Measurements from ENCODE around the gene CCRL2. TPM values are rescaled to one million over a fixed set of nuclear protein-coding genes. Genes with fewer than 3 reads are reported as not detected.
"Not testable (repeated sequence)": the region's sequence is repeated elsewhere in the genome, so short reads cannot be mapped to it uniquely, and the experiment has no call there.

CCRL2 gene
- total RNA-seq, 1 donor from 2014 or later = 3.5 TPM

DNA sequence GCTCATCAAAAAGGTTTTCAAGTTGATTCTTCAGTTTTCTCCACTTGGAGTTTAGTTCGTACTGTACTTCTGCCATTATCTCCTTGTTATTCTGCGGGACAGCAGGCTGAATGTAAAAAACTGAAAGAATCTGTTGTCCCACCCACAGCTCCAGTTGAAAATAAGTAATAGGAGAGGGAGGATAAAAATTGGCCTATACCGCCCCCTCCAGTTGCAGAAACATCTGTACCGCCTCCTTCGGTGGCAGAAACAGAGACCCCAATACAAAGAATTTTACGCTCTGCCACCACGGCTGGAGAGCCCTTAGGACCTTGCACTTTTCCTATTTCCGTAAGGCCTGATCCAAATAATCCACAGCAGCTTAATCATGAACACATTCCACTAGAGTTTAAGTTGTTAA is 20.3 kb downstream of the CCRL2 start:
- intact Hi-C loops (cut with micrococcal nuclease) = not testable (repeated sequence)

GRCh38 chr3:46427916-46428833 is 21.1 kb downstream of the CCRL2 start:
- intact Hi-C loops (cut with micrococcal nuclease) = no loop called here

DNA sequence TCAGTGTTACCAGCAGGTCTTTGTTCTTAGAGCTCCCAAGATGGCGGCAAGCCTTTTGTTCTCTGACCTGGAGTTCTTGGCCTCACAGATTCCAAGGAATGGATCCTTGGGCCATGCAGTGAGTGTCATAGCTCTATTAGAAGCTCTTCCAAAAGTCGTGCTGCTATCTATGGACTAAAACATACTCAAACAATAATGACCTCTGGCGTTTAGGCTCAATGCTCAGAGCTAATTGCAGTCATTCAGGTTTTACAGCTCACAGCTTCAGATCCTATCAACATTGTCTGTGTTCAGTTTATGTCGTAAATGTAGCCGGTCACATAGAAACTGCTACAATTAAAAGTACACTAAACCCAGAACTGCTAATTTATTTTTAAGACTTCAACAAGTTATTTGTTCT is 22.2 kb downstream of the CCRL2 start:
- intact Hi-C loops (cut with micrococcal nuclease) = no loop called here

GRCh38 chr3:46429671-46430070 is 22.6 kb downstream of the CCRL2 start:
- intact Hi-C loops (cut with micrococcal nuclease) = no loop called here

- intact Hi-C loops (cut with micrococcal nuclease) = not testable (repeated sequence)
These were observed 23.8 kb downstream of the CCRL2 start for GRCh38 chr3:46430879-46431278.

DNA sequence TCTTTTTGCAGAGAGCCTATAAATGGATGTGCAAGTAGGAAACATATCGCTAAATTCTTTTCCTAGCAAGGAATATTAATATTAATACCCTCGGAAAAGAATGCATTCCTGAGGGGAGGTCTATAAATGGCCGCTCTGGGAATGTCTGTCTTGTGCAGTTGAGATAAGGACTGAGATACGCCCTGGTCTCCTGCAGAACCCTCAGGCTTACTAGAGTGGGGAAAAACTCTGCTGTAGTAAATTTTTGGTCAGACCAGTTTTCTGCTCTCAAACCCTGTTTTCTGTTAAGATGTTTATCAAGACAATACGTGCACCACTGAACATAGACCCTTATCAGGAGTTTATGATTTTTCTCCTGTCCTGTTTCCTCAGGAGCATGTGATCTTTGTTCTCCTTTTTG is 24.8 kb downstream of the CCRL2 start:
- intact Hi-C loops (cut with micrococcal nuclease) = not testable (repeated sequence)

DNA sequence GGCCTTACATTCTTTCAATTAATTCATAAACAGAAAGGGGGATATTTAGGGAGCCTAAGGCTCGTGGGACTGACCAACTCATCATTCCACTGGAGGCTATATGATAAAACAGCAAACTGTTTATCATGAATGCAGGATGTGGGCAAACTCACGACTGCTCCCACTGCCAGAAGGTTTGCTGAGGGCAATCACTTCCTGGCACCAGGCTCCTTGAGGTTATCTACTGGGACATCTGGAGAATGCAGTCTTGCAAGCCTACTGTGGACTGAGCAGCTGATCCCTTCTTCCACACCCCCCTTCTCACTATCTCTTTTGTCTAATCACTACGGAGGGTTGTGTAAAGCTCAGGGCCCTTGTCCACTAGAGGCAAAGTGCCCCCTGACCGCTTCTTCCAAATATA is 26.1 kb downstream of the CCRL2 start:
- intact Hi-C loops (cut with micrococcal nuclease) = not testable (repeated sequence)

DNA sequence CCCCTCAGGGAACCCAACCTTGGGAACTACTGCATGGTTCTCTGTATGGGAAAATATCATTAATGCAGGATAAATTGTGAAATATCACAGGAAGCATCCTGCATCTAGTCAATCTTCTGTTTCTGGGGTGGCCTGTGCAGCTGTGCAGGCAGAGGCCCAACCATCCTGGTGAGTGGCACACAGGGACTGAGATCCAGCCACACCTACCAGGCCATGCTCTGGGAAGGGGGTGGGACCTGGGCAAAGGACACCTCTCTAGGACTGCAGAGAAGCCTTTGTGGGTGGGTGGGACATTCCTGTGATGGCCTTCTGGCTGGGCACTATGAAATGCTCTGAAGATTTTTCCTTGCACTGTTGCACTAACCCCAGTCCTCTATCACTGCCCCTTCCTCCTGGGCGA is 26.8 kb downstream of the CCRL2 start:
- intact Hi-C loops (cut with micrococcal nuclease) = no loop called here

DNA sequence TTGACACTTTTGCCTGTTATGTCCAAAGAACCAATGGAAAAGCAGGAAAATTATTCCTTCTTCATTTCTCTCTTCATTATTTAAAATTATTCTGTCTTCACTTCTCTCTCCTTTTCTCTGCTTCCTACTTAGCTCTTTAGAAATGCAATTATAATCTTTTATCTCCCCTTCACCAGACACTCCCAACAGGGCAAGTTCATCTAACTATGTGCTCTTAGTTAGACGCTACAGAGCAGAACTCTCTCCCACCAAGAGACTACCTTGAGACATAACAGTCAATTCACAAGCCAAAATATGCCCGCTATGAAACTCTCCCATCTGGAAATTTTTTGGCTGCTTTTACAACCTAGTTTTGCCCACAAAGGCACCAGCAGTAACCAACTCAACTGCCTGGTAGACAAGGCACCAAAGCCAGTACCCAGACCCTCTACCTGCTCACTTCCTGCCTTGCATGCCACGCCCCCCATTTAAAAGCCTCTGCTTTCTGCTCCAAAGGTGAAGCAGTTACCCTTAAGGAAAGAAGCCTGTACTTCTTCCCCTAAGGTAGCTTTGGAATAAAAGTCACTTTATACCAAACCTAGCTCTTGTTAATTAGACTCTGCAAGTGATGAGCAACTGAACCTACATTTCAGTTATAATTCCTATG is 28.1 kb downstream of the CCRL2 start:
- intact Hi-C loops (cut with micrococcal nuclease) = no loop called here

GRCh38 chr3:46438831-46439230 is 31.8 kb downstream of the CCRL2 start:
- intact Hi-C loops (cut with micrococcal nuclease) = no loop called here

DNA sequence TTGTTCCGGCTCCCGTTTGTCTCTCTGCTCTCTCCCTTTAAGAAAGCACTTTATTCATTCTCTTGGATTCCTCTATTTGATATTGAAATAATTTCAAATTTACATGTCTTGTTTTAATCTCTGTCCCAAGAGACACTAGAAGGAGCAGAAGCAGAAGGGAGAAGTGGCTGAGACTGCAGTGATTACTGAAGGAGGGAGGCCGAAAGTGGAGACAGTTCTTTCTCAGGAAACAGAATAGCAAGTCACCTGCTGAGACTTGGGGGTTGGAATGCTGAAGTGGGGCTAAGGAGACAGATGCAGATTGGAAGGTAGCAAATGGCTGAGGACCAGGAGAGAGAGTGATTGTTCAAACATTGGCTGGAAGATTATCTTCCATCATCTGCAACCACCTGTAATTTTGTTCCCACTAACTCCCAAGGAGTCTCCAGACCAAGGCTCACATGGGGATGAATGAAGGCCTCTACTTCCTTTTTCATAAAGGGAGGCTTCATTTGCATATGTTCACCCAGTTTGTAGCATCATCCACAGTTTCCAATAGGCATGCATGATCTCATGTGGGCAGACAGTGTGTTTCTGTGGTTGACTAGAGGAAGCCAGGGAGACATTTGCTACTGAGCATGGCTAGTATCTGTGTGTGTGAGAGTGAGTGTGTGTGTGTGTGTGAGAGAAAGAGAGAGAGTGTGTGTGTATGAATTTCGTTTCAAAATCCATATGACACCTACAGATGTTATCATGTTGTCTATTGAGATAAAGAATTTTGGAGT is 33.7 kb downstream of the CCRL2 start:
- intact Hi-C loops (cut with micrococcal nuclease) = loop anchor here (5.0 kb wide), 2 partner anchors 33 to 353 kb away; partner anchors contain the start of genes CCR5AS and CCRL2

- intact Hi-C loops (cut with micrococcal nuclease) = loop anchor here (5.0 kb wide), 2 partner anchors 36 to 356 kb away; partner anchors contain the start of genes CCR5AS and CCRL2
These were observed 35.8 kb downstream of the CCRL2 start for GRCh38 chr3:46442576-46443530.

- intact Hi-C loops (cut with micrococcal nuclease) = no loop called here
These were observed 40.3 kb downstream of the CCRL2 start for GRCh38 chr3:46447228-46447985.

- intact Hi-C loops (cut with micrococcal nuclease) = no loop called here
These were observed 41.7 kb downstream of the CCRL2 start for GRCh38 chr3:46448721-46449120.

GRCh38 chr3:46449755-46450552 is 42.9 kb downstream of the CCRL2 start:
- intact Hi-C loops (cut with micrococcal nuclease) = no loop called here

GRCh38 chr3:46453526-46454208 is 46.6 kb downstream of the CCRL2 start:
- intact Hi-C loops (cut with micrococcal nuclease) = no loop called here

DNA sequence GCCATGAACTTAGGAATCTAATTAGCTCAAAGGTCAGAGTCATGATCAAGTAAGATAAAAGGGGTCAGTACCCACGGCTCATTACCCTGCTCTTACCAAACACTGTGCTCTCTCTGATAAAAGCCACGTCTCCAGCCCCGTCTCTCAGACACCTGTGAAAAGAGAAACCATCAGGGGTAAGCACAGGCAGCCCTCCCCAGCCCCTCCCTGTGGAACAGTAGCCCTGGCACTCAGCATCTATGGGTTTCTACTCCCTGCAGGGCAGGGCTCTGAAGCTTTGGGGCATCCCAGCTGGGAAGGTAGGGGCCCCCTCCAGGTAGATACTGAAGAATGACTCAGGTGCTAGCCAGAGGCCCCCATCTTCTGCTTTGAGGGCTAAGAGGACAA is 47.1 kb downstream of the CCRL2 start:
- intact Hi-C loops (cut with micrococcal nuclease) = no loop called here

- intact Hi-C loops (cut with micrococcal nuclease) = no loop called here
These were observed 47.5 kb downstream of the CCRL2 start for GRCh38 chr3:46454606-46455005.
